HG03139 (cell line): ENCODE data around the gene DBP.

ENCODE experiments used
- ATAC-seq: cut with Tn5 transposase; IDR thresholded peaks from one replicate; pipeline ENCODE4 v1.9.1; 2021; ENCODE audit not compliant: unreplicated experiment

DBP gene

DNA sequence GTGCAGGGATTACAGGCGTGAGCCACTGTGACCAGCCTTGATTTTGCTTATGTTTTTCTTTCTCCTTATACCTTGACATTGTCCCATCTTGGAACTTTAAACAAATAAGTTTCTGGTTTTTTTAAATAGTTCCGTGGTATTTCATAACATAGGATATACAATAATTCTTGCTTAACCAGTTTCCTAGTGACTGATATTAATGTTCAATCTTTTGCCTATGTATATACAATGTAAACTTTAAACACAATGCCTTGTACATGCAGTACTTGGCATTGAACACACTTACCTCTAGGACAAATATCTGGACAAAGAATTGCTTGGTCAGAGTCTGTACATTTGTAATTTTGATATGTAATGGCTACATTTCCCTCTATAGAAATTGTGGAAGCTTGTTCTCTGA is 55.0 kb downstream of the DBP start:
- ATAC-seq, result no peak
